Retina (tissue), 1 donor: ENCODE results near the gene ZNF488.

Experiments
- DNase-seq: peaks from one replicate; pipeline ENCODE4 v3.0.0-alpha.2; 2016

The ZNF488 gene

DNA sequence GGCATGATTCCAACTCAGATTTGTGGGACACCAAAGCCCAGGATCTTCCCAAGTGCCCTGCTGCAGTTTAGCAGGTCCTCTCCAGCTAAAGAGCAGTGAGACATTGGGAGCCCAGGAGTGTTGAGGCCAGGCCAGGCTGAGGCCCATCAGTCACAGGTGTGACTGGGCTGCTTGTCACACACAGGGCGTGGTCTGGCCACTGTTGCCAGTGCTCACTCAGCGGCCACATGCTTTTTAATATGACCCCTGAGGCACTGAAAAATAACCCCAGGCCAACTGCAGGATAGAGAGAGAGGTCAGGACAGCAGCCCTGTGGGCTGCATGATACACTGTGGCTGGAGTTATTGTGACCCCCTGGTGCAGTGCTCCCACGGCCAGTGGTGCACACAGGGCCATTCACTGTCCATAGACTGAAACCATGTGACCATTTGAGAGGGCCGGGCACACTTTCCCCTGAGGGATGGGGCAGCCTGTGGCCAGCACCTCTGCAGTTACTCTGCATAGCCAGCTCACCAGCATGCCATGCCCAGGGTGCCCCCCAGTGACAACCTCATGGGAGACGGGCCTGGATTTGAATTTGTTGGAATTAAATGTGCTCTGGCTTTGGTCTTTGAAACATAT is 57.7 kb downstream of the ZNF488 start:
- no peak for DNase-seq

DNA sequence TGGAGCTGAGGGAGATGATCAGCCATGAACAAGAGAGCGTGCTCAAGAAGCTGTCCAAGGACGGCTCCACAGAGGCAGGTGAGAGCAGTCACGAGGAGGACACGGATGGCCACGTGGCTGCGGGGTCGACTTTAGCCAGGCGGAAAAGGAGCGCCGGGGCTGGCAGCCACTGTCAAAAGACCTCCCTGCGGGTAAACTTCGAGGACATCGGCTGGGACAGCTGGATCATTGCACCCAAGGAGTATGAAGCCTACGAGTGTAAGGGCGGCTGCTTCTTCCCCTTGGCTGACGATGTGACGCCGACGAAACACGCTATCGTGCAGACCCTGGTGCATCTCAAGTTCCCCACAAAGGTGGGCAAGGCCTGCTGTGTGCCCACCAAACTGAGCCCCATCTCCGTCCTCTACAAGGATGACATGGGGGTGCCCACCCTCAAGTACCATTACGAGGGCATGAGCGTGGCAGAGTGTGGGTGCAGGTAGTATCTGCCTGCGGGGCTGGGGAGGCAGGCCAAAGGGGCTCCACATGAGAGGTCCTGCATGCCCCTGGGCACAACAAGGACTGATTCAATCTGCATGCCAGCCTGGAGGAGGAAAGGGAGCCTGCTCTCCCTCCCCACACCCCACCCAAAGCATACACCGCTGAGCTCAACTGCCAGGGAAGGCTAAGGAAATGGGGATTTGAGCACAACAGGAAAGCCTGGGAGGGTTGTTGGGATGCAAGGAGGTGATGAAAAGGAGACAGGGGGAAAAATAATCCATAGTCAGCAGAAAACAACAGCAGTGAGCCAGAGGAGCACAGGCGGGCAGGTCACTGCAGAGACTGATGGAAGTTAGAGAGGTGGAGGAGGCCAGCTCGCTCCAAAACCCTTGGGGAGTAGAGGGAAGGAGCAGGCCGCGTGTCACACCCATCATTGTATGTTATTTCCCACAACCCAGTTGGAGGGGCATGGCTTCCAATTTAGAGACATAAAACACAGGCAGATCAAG is 58.5 kb downstream of the ZNF488 start:
- no peak for DNase-seq

DNA sequence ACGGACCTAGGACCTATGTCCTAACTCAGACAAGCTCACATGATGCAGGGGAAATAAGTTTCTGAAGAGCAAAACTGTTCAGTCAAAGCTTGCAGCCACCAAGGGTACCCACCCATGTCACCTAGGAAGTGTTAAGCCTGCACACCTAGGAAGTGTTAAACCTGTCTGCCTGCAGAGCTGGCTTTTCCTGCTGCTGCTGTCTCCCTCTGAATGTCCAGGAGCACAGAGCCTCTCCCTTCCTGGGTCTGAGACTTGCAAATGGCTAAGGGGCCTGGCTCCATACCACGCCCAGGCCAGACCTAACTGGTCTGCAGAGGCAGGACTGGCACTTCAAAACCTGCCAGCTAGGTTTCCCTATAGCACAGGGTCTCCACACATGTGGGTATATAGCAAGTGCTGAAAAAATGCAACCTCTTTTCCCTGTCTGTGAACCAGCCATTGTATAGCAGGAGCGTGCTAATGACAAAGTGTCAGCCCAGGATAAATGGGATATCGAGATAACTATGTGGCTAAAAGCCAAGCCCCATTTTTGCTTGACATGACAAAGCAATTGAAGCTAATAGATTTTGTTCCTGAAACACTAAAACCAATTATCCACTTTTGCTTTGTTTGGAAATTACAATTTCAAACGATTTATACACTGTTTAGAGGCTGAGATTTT is 60.3 kb downstream of the ZNF488 start:
- DNase-seq: no peak

DNA sequence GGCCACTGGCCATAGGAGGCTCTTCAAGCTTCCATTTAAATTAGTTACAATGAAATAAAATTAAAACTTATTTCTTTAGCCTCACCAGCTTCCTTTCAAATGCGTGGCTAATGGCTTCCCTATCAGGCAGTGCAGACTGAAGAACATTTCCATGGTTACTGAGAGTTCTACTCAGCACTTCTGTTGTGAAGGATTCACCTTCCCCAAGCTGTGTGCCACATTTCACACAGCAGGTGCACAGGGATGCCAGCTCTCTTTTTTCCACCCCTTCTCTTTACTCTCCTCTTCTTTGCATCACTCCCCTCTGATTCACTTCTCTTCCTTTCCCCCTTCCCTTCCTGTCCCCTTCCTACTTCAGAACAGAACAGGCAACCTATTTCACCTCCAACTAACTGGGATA is 61.0 kb downstream of the ZNF488 start:
- DNase-seq: no peak

DNA sequence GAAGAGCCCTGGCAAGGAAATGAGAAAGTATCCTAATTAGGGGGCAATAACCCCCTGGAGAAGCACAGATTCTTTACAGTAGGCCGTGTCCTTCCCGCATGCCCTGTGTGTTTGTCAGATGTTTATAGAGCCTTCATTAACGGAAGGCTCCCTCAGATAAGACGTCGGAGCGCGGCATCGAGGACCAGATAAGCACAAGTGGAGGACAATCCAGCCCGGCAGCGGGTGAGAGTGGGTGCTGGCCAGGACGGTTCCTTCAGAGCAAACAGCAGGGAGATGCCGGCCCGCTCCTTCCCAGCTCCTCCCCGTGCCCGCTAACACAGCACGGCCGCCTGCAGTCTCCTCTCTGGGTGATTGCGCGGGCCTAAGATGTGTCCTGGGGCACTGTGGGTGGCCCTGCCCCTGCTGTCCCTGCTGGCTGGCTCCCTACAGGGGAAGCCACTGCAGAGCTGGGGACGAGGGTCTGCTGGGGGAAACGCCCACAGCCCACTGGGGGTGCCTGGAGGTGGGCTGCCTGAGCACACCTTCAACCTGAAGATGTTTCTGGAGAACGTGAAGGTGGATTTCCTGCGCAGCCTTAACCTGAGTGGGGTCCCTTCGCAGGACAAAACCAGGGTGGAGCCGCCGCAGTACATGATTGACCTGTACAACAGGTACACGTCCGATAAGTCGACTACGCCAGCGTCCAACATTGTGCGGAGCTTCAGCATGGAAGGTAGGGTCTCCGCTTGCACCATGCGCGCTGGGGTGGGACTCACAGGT is 61.6 kb downstream of the ZNF488 start, which contains the start of gene GDF2:
Gene GDF2, plus strand, starts transcription at position 155 of the 762 bp plus-strand sequence. Its CDS starts 215 bp downstream, at position 370.
- DNase-seq: no peak

DNA sequence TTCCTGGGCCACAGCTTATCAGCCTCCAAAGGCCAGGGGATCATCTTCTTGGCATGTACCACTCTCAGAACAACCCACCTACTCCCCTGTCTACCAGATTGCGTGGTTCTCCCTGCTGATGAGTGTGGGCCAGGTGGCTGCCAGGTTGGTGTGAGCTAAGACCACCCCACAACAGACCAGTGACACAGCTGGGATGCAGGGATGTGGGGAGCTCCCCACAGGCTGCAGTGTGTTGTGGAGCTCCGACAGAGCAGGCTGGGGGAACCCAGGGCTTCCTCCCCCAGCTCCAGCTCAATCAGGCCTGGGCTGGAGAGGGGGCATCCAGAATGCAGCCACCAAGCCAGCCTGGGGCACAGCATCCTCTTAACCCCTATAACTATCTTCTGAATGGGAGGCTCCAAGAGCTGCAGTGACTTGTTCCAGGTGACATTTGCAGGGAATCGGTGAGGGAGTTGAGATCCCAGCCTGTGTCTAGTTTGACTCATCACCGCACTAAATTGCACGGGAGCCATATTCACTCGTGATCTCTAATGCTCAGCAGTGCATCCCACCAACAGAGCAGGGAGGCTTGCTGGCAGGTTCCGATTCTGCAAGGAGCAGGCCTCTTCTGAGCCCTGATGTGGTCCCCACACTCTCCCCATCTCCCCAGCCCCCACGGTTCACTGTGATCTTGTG is 62.4 kb downstream of the ZNF488 start:
- no peak for DNase-seq

DNA sequence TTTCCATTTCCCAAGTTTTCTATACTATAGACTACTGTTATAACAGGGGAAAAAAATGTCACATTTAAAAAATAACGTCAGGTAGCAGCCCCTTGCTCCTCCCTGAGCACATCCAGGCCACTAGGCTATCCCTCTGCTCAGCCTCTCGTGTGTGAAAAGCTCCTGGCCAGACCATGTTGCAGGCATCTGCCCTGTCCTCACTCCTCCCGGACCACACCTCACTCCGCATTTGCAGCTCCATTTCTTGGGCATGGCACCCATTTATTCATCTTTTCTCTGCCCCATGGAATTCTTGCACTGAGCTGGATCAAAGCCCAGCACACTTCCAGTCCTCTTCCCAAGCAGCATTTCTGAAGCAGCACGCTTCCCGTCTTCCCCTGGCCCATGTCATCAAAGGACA is 63.3 kb downstream of the ZNF488 start:
- no peak for DNase-seq

DNA sequence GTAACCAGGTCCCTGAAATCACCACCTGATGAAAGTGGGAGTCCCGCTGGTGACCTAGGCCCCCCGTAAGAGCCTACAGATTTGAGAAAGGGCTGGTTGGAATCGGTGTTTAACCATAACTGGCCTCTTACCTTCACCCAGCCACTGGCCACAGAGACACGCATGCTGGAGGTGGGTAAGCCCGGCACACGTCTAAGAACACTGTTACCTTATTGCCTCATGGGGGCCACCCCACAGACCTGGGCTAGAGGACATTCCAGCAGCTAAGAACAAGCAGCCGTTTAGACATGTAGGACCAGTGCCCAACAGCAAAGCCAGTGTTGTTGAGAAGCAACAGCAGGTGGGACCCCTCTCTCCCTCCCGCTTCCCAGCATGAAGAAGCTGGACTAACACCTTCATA is 64.3 kb downstream of the ZNF488 start:
- DNase-seq: no peak

DNA sequence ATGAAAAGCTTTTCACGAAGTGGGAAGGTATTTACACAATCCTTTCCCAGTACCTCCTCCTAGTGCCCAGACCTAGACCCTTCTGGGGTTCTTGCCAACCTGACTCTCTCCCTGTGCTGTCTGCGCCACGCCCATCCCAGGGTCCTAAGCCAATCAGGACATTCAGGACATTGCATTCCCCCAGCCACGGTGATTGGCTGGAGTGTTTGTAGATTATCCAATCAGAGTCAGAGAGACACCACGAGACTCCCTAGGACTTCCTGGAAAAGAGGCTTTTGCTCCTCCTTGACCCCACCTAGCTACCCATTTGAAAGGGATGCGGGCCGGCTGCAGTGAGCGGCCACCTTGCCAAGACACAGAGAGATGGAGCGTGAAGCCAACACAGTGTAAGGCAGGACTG is 65.4 kb downstream of the ZNF488 start:
- DNase-seq: no peak

DNA sequence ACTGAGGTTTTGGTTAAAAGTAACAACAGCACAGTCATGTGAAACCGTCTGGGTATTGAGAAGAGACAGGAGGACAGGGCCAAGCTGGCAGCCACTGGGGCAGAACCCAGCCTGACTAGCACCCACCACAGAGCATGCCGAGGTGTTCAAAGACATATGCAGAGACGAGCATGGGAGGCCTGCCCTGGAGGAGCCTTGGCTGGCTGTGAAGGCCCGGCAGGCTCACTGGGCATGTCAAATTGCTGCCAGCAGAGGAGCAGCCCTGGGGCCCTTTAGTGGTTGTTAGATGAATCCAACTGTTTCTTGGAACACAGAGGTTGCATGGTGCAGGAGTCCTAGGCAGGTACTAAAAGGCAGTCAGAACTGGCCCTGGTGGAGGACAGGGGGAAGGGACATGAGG is 66.8 kb downstream of the ZNF488 start:
- no peak for DNase-seq

DNA sequence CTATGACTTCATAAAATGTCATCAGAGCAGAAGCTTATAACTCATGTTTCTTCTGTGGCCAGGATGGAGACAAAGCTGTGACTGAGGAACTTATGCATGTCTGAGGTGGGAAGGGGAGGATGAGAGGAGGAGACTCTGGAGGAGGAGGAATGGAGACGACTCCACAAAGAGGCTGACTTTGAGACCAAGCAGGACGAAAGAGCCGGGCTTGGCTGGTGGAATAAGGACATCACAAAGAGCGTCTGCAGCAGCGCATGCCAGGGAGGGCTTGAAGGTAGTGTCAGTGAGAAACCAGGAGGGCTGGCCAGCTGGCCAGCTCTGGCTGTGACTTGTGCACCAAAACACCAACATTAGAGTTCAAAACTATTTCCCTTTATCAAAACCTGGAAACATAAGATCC is 68.0 kb downstream of the ZNF488 start:
- no peak for DNase-seq
